Measurements from ENCODE around the gene PLEKHG4. TPM values are rescaled to one million over a fixed set of nuclear protein-coding genes. Genes with fewer than 3 reads are reported as not detected.

The PLEKHG4 gene
- polyA plus RNA-seq, 1 of the 3 experiments (the other 2 are of a cell fraction), result 65.5 TPM

GRCh38 chr16:67282447-67282805, 3.1 kb downstream of the PLEKHG4 start (continued):
- TF ChIP-seq CTCF (IDR thresholded peaks at IDR 0.05) (no peak), USF2 (IDR thresholded peaks at IDR 0.05; ENCODE audit: borderline replicate concordance, low read depth, low read length) (no peak), GATA2 (CRISPR knock-in tag; IDR thresholded peaks at IDR 0.05) (no peak), FOXJ3 (CRISPR knock-in tag; IDR thresholded peaks at IDR 0.05) (no peak), YY1 (IDR thresholded peaks at IDR 0.05; ENCODE audit: low read depth) (no peak), IRF3 (IDR thresholded peaks at IDR 0.05; ENCODE audit: low read depth, low read length) (no peak), JUND (IDR thresholded peaks at IDR 0.05) (no peak)

- Histone ChIP-seq H3K36me3 (replicated peaks in 1 of 2; ENCODE audit: control insufficient read depth in 1 of 2, insufficient read depth in 2 of 2, low read length in 1 of 2) (peaks cover 14 to 35% of the 10 kb centered on the region in 2 experiments), H3F3A (replicated peaks; ENCODE audit: insufficient read depth) (peaks cover 9% of the 10 kb centered on the region), H3K9me3 (no peaks in the 10 kb centered on the region), H3K4me1 (ENCODE audit: control insufficient read depth in 1 of 2, insufficient read depth in 2 of 2, low read depth in 1 of 2, low read length in 1 of 2) (peaks cover 11 to 40% of the 10 kb centered on the region in 2 experiments; a peak in 2 of 4 replicates), H3K79me2 (ENCODE audit: insufficient read depth) (peaks cover 18% of the 10 kb centered on the region), H4K20me1 (ENCODE audit: insufficient read depth) (no peaks in the 10 kb centered on the region), H3K27me3 (ENCODE audit: insufficient read depth) (no peaks in the 10 kb centered on the region), H3K9ac (no peak overlapping the region), H3K4me3 (ENCODE audit: low read depth in 2 of 2, low read length in 1 of 2) (no peak overlapping the region), H2AFZ (ENCODE audit: low read depth) (no peak overlapping the region), H3K9me2 (no peaks in the 10 kb centered on the region), H3K4me2 (no peak overlapping the region), H3K27ac (ENCODE audit: low read depth in 2 of 2, low read length in 1 of 2) (no peak overlapping the region)
- TF ChIP-seq EP300 (IDR thresholded peaks at IDR 0.05; ENCODE audit: borderline replicate concordance in 1 of 2, low read depth in 1 of 2, low read length in 1 of 2) (no peak), NRF1 (IDR thresholded peaks at IDR 0.05; ENCODE audit: low read depth, low read length) (no peak), USF2 (IDR thresholded peaks at IDR 0.05; ENCODE audit: borderline replicate concordance, low read depth, low read length) (no peak), CTCF (IDR thresholded peaks at IDR 0.05) (peak; percentile 18)
- 92% methylated on average over 7 of the region's 7 CpGs for WGBS (ENCODE audit: low lambda C conversion rate)
- ChIA-PET CTCF (interaction anchor here (1.0 to 4.4 kb wide), 5 partner anchors 10 to 329 kb away, joined by 3 to 24 read pairs (median 8); partner anchors contain the start of genes KCTD19 and LRRC36), POLR2A (no interaction called here)
- no peak for DNase-seq
These were observed 3.9 kb downstream of the PLEKHG4 start for GRCh38 chr16:67283039-67283825.

Data from SK-N-SH (cell line).